ENCODE data around the gene LMBRD1. TPM values are rescaled to one million over a fixed set of nuclear protein-coding genes. Genes with fewer than 3 reads are reported as not detected.

Gene LMBRD1
- total RNA-seq, 2 experiments from 2014 or later, result 12.7 to 16.3 TPM

DNA sequence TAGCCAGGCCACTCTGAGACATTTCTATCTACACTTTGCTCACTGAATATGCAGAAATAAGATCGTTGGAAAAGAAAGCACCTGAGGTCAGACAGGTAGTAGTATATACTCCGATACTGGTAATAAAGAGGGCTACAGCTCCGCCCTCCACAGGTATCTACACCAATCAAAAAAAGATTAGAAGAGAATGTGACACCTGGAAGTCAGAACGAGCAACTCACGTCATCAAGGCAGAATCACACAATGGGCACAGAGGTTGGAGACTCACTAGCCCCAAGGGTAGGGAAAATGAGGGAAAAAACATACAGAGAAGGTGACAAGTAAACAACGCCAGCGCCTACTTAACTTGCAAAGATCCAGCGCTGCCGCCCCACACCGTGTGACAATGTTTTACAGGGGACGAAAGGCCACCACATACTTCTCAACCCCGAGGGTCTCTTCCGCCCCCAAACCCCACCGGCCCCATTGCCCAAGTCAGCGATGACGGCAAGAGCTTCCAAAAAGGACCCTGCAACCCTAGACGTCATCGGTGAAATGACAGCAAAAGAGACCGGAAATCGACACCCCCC, 653 bp downstream of the LMBRD1 start:
- peak; percentile 69 for DNase-seq (ENCODE audit: low spot score)
- BruUV-seq (replicated peaks), result no TSS peak
- peaks cover 4% of the 10 kb centered on the region; the same call in 1 of the 2 replicates for H3K36me3 ChIP-seq (ENCODE audit: insufficient read depth, low read length)
- no peaks in the 10 kb centered on the region for H3K9me2 ChIP-seq (ENCODE audit: insufficient read depth, low read length)
- POLR2A ChIA-PET, result interaction anchor here (0.5 to 4.2 kb wide), 7 partner anchors 17 to 499 kb away, joined by 3 to 37 read pairs (median 8); no protein-coding TSS in a partner anchor
- no peaks in the 10 kb centered on the region for H3K9me3 ChIP-seq (ENCODE audit: low read length)
- H3K4me2 ChIP-seq (ENCODE audit: low read length), result peak overlapping the region; percentile 85
- H3K79me2 ChIP-seq (ENCODE audit: insufficient read depth, low read depth, low read length), result peaks cover 48% of the 10 kb centered on the region; the same call in 1 of the 2 replicates
- intact Hi-C loops (cut with micrococcal nuclease; ENCODE audit: unreplicated experiment), result loop anchor here (2.0 to 5.0 kb wide), 2 partner anchors 71 to 85 kb away; partner anchors contain the start of gene COL19A1
- no peak for TF ChIP-seq EZH2phosphoT487 (IDR thresholded peaks at IDR 0.05; ENCODE audit: borderline replicate concordance, low read depth, low read length)
- TF ChIP-seq, protein P1, sequence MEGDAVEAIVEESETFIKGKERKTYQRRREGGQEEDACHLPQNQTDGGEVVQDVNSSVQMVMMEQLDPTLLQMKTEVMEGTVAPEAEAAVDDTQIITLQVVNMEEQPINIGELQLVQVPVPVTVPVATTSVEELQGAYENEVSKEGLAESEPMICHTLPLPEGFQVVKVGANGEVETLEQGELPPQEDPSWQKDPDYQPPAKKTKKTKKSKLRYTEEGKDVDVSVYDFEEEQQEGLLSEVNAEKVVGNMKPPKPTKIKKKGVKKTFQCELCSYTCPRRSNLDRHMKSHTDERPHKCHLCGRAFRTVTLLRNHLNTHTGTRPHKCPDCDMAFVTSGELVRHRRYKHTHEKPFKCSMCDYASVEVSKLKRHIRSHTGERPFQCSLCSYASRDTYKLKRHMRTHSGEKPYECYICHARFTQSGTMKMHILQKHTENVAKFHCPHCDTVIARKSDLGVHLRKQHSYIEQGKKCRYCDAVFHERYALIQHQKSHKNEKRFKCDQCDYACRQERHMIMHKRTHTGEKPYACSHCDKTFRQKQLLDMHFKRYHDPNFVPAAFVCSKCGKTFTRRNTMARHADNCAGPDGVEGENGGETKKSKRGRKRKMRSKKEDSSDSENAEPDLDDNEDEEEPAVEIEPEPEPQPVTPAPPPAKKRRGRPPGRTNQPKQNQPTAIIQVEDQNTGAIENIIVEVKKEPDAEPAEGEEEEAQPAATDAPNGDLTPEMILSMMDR (conservative IDR thresholded peaks at IDR 0.05; ENCODE audit: low read length), result no peak
- peaks cover 17% of the 10 kb centered on the region for H3K4me1 ChIP-seq (ENCODE audit: insufficient read depth, low read length, poor library complexity, severe bottlenecking)
- CTCF ChIA-PET (ENCODE audit: unreplicated experiment), result interaction anchor here (1.5 to 2.4 kb wide), 2 partner anchors 18 to 38 kb away, joined by 3 to 15 read pairs; no protein-coding TSS in a partner anchor
- peak overlapping the region; percentile 68 for H3K27ac ChIP-seq (ENCODE audit: low read depth, low read length, poor library complexity, severe bottlenecking)
- H4K20me1 ChIP-seq (ENCODE audit: insufficient read depth, low read length), result peaks cover 7% of the 10 kb centered on the region; the same call in 1 of the 2 replicates
- H3K4me3 ChIP-seq (ENCODE audit: low read depth, low read length, poor library complexity, severe bottlenecking), result peak overlapping the region; percentile 91
- H2AFZ ChIP-seq (ENCODE audit: low read length), result peak overlapping the region; percentile 79; the same call in 1 of the 2 replicates

DNA sequence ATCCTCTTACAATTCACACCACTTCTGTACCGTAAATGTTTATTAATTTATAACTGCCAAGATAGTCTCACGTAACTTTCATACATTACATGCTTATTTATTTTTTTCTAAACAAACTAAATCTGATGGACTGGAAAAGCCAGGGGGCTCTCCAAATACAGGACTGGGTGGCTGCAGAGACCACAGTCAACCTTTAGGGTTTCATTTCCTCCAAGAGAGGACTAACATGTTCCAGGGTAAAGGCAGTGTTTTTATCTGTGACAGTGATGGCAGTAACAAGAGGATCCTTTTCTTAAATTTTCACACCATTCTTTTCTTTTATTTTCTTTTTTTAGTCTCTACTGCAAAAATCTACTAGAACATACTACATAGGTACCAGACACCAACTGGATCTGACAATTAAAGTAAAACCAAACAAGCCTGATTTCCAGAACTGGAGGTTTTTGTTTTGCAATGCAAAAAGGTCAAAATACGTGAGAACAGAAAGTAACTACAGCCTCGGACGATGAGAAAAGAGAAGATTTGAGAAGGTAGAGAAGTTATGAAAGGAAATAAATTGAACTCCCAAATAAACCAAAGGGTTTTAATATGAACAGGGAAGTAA, 1.2 kb downstream of the LMBRD1 start:
- Histone ChIP-seq H3K9me2 (ENCODE audit: insufficient read depth, low read length) (no peaks in the 10 kb centered on the region), H3K79me2 (ENCODE audit: insufficient read depth, low read depth, low read length) (peaks cover 48% of the 10 kb centered on the region; the same call in 1 of the 2 replicates), H3K4me2 (ENCODE audit: low read length) (peak overlapping the region; percentile 85), H3K36me3 (ENCODE audit: insufficient read depth, low read length) (peaks cover 4% of the 10 kb centered on the region; the same call in 1 of the 2 replicates), H2AFZ (ENCODE audit: low read length) (peak overlapping the region; percentile 79; the same call in 1 of the 2 replicates), H3K27ac (ENCODE audit: low read depth, low read length, poor library complexity, severe bottlenecking) (peak overlapping the region; percentile 68), H3K4me1 (ENCODE audit: insufficient read depth, low read length, poor library complexity, severe bottlenecking) (peaks cover 23% of the 10 kb centered on the region), H4K20me1 (ENCODE audit: insufficient read depth, low read length) (peaks cover 7% of the 10 kb centered on the region; the same call in 1 of the 2 replicates), H3K4me3 (ENCODE audit: low read depth, low read length, poor library complexity, severe bottlenecking) (peak overlapping the region; percentile 91), H3K9me3 (ENCODE audit: low read length) (no peaks in the 10 kb centered on the region)
- TSS peak; percentile 77 for BruUV-seq (replicated peaks)
- intact Hi-C loops (cut with micrococcal nuclease; ENCODE audit: unreplicated experiment), result loop anchor here (2.0 to 5.0 kb wide), 2 partner anchors 72 to 85 kb away; partner anchors contain the start of gene COL19A1
- peak; percentile 61 for DNase-seq (ENCODE audit: low spot score)
- TF ChIP-seq, protein P1 (conservative IDR thresholded peaks at IDR 0.05; ENCODE audit: low read length), result peak; percentile 55; the same call in 1 of the 2 replicates
- TF ChIP-seq EZH2phosphoT487 (IDR thresholded peaks at IDR 0.05; ENCODE audit: borderline replicate concordance, low read depth, low read length), result no peak
- ChIA-PET POLR2A (interaction anchor here (4.2 kb wide), 1 partner anchor 19 kb away, joined by 37 read pairs; no protein-coding TSS in a partner anchor), CTCF (ENCODE audit: unreplicated experiment) (interaction anchor here (2.4 kb wide), 1 partner anchor 18 kb away, joined by 15 read pairs; no protein-coding TSS in a partner anchor)

Measured in OCI-LY7 (cell line).